Smooth muscle cell (in vitro differentiated cells): ENCODE data around the gene RNF144B. TPM values are rescaled to one million over a fixed set of nuclear protein-coding genes. Genes with fewer than 3 reads are reported as not detected.

Experiments used
- DNase-seq: peaks from one replicate; lab custom pipeline; 2025; ENCODE audit not compliant: unreplicated experiment; lab: John Stamatoyannopoulos, UW
- H2AFZ ChIP-seq: fragments of 200-600 bp; sonication (generic); 2 replicates; pipeline ENCODE4 v1.6.0; 2016; ENCODE audit warnings: antibody characterized with exemption, low read depth, mild to moderate bottlenecking
- H3F3A ChIP-seq: fragments of 200-600 bp; sonication (generic); 2 replicates; pipeline ENCODE4 v1.6.0; 2017; ENCODE audit warnings: antibody characterized with exemption, low read depth
- H3K27ac ChIP-seq: fragments of 200-600 bp; sonication (generic); 2 replicates; pipeline ENCODE4 v1.5.1; 2016; ENCODE audit warnings: low read depth, mild to moderate bottlenecking
- H3K27me3 ChIP-seq: fragments of 200-600 bp; sonication (generic); 2 replicates; pipeline ENCODE4 v1.6.1; 2016; ENCODE audit warnings: low read depth, mild to moderate bottlenecking
- H3K36me3 ChIP-seq: fragments of 200-600 bp; sonication (generic); 2 replicates; pipeline ENCODE4 v1.5.1; 2016; ENCODE audit warnings: low read depth
- H3K4me1 ChIP-seq: fragments of 200-600 bp; sonication (generic); 2 replicates; pipeline ENCODE4 v1.5.1; 2016; ENCODE audit warnings: low read depth
- H3K4me2 ChIP-seq: fragments of 200-600 bp; sonication (generic); 2 replicates; pipeline ENCODE4 v1.6.0; 2016; ENCODE audit warnings: mild to moderate bottlenecking
- H3K4me3 ChIP-seq: fragments of 200-600 bp; sonication (generic); 2 replicates; pipeline ENCODE4 v1.5.1; 2016; ENCODE audit warnings: mild to moderate bottlenecking
- H3K79me2 ChIP-seq: fragments of 200-600 bp; sonication (generic); 2 replicates; pipeline ENCODE4 v1.6.0; 2016; ENCODE audit warnings: low read depth, mild to moderate bottlenecking
- H3K9ac ChIP-seq: fragments of 200-600 bp; sonication (generic); 2 replicates; pipeline ENCODE4 v1.6.0; 2016; ENCODE audit warnings: low read depth
- H3K9me3 ChIP-seq: fragments of 200-600 bp; sonication (generic); replicated peaks from 2 replicates; pipeline ENCODE4 v1.5.1; 2016; ENCODE audit warnings: low read depth
- H4K20me1 ChIP-seq: fragments of 200-600 bp; sonication (generic); 2 replicates; pipeline ENCODE4 v1.6.0; 2016; ENCODE audit warnings: low read depth
- WGBS: methylation state at CpG from one replicate; pipeline ENCODE4 v1.1.7; 2016; ENCODE audit warnings: low lambda C conversion rate; 5-methylcytosine and 5-hydroxymethylcytosine counted together
- polyA plus RNA-seq: library from polyadenylated mRNA; unstranded; fragments of >200 nt; fragmentation: Nextera tagmentation; extraction: Ambion mirVana; gene quantifications from 2 replicates; pipeline ENCODE4 v1.2.1, GENCODE V29; 2016
- total RNA-seq: library from RNA; depleted of rRNA; stranded (reverse); fragments of >200 nt; gene quantifications from 2 replicates; pipeline ENCODE4 v1.2.3, GENCODE V29; 2014
- TF ChIP-seq, protein P1 (sequence below): fragments of 200-600 bp; sonication (generic); IDR thresholded peaks from 2 replicates; pipeline ENCODE4 v1.5.1; 2017; ENCODE audit warnings: borderline replicate concordance, mild to moderate bottlenecking, antibody characterized with exemption; ENCODE audit not compliant: insufficient read depth, poor library complexity, severe bottlenecking

The RNF144B gene
- total and polyA plus RNA-seq, 2 experiments from 2014 or later, result 3.4 to 10.9 TPM

DNA sequence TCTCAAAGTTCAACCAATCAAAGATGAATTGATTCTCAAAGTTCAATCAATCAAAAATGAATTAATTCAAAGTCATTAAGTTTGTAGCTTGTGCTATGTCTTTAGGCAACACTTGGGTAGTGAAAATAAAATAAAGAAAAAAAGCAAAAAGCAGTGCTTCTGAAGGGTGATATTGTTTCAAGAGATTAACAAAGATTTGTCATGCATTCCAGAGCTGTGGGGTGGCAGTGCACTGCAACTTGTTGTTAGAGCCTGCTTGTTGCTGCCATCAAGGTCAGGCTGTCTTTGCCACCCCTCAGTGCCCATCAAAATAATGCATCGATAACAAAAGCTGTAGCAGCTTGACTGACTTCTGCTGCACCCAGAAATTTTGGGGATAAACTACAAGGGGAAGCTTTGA is 128.6 kb downstream of the RNF144B start:
- H2AFZ ChIP-seq, result no peak overlapping the region
- H3K79me2 ChIP-seq, result no peaks in the 10 kb centered on the region
- H3K36me3 ChIP-seq, result no peaks in the 10 kb centered on the region
- no peak overlapping the region for H3K27ac ChIP-seq
- no peak overlapping the region for H3K4me2 ChIP-seq
- no peaks in the 10 kb centered on the region for H3K9me3 ChIP-seq
- WGBS, result 80% methylated on average over 1 of the region's 1 CpG
- H3K4me1 ChIP-seq, result peaks cover 4% of the 10 kb centered on the region
- H4K20me1 ChIP-seq, result no peaks in the 10 kb centered on the region
- no peak for DNase-seq
- H3K4me3 ChIP-seq, result no peak overlapping the region
- H3F3A ChIP-seq, result no peaks in the 10 kb centered on the region
- H3K27me3 ChIP-seq, result no peaks in the 10 kb centered on the region
- TF ChIP-seq, protein P1, sequence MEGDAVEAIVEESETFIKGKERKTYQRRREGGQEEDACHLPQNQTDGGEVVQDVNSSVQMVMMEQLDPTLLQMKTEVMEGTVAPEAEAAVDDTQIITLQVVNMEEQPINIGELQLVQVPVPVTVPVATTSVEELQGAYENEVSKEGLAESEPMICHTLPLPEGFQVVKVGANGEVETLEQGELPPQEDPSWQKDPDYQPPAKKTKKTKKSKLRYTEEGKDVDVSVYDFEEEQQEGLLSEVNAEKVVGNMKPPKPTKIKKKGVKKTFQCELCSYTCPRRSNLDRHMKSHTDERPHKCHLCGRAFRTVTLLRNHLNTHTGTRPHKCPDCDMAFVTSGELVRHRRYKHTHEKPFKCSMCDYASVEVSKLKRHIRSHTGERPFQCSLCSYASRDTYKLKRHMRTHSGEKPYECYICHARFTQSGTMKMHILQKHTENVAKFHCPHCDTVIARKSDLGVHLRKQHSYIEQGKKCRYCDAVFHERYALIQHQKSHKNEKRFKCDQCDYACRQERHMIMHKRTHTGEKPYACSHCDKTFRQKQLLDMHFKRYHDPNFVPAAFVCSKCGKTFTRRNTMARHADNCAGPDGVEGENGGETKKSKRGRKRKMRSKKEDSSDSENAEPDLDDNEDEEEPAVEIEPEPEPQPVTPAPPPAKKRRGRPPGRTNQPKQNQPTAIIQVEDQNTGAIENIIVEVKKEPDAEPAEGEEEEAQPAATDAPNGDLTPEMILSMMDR, result no peak
- no peak overlapping the region for H3K9ac ChIP-seq

Other genes with a start within 250 kb of the RNF144B start
- 9.6 TPM in 2 replicates for gene TPMT, start 232.3 kb upstream of the RNF144B start, total RNA-seq
- 4.9 and 7.9 TPM in 2 replicates for gene TPMT, start 232.3 kb upstream of the RNF144B start, polyA plus RNA-seq
- gene KDM1B, start 231.9 kb upstream of the RNF144B start, total RNA-seq, result 15.8 and 19.1 TPM in 2 replicates
- 8.2 and 10.6 TPM in 2 replicates for gene KDM1B, start 231.9 kb upstream of the RNF144B start, polyA plus RNA-seq
- gene DEK, start 122.8 kb upstream of the RNF144B start, total RNA-seq, result 50.7 and 56.5 TPM in 2 replicates
- gene DEK, start 122.8 kb upstream of the RNF144B start, polyA plus RNA-seq, result 33.5 and 33.7 TPM in 2 replicates